Middle frontal gyrus (tissue), 1 donor: ENCODE measurements around the gene CACNA2D4.

Experiments
- DNase-seq: peaks from one replicate; pipeline ENCODE4 v3.0.0-alpha.2; 2015; ENCODE audit warnings: low spot score; ENCODE audit errors: extremely low spot score

CACNA2D4 gene

GRCh38 chr12:1888923-1889322, 29.5 kb downstream of the CACNA2D4 start:
- DNase-seq: no peak

GRCh38 chr12:1886396-1887008, 31.9 kb downstream of the CACNA2D4 start:
- no peak for DNase-seq

GRCh38 chr12:1885599-1886245, 32.7 kb downstream of the CACNA2D4 start:
- no peak for DNase-seq

- DNase-seq: no peak
Measured at GRCh38 chr12:1885082-1885596, 33.3 kb downstream of the CACNA2D4 start.

GRCh38 chr12:1884651-1885050, 33.8 kb downstream of the CACNA2D4 start:
- DNase-seq: no peak

GRCh38 chr12:1883513-1883912, 34.9 kb downstream of the CACNA2D4 start:
- DNase-seq: no peak

GRCh38 chr12:1882850-1883470, 35.5 kb downstream of the CACNA2D4 start:
- DNase-seq: no peak

- no peak for DNase-seq
Measured at GRCh38 chr12:1882405-1882804, 36.0 kb downstream of the CACNA2D4 start.

GRCh38 chr12:1881936-1882335, 36.5 kb downstream of the CACNA2D4 start:
- no peak for DNase-seq

- DNase-seq: no peak
Measured at GRCh38 chr12:1881301-1881700, 37.2 kb downstream of the CACNA2D4 start.

- no peak for DNase-seq
Measured at GRCh38 chr12:1880876-1881275, 37.6 kb downstream of the CACNA2D4 start.

GRCh38 chr12:1880153-1880845, 38.2 kb downstream of the CACNA2D4 start:
- DNase-seq: no peak

- no peak for DNase-seq
Measured at GRCh38 chr12:1879633-1880032, 38.8 kb downstream of the CACNA2D4 start.

GRCh38 chr12:1878695-1879094, 39.8 kb downstream of the CACNA2D4 start:
- DNase-seq: no peak

GRCh38 chr12:1878214-1878613, 40.2 kb downstream of the CACNA2D4 start:
- DNase-seq: no peak

- DNase-seq: no peak
Measured at GRCh38 chr12:1877169-1877878, 41.1 kb downstream of the CACNA2D4 start.

- DNase-seq: no peak
Measured at GRCh38 chr12:1876086-1876485, 42.4 kb downstream of the CACNA2D4 start.

- no peak for DNase-seq
Measured at GRCh38 chr12:1875608-1876007, 42.8 kb downstream of the CACNA2D4 start.

- no peak for DNase-seq
Measured at GRCh38 chr12:1873531-1874510, 44.6 kb downstream of the CACNA2D4 start.

GRCh38 chr12:1872448-1872847, 46.0 kb downstream of the CACNA2D4 start:
- no peak for DNase-seq
